Skeletal muscle tissue (tissue), 4 donors: ENCODE results near the gene PSMD1. TPM values are rescaled to one million over a fixed set of nuclear protein-coding genes. Genes with fewer than 3 reads are reported as not detected.
"Not testable (repeated sequence)": the region's sequence is repeated elsewhere in the genome, so short reads cannot be mapped to it uniquely, and the experiment has no call there.

Source experiments
- H3K27ac ChIP-seq: one replicate; pipeline ENCODE4 v1.7.0; 2013; ENCODE audit warnings: mild to moderate bottlenecking, low read depth, low read length, inconsistent platforms
- H3K27me3 ChIP-seq, 3 donors: one replicate each; pipeline ENCODE4 v1.7.0; 2013; ENCODE audit warnings: low read length in 3 of 3; ENCODE audit not compliant: control insufficient read depth in 3 of 3, insufficient read depth in 3 of 3
- H3K36me3 ChIP-seq, 3 donors: one replicate each; pipeline ENCODE4 v1.7.0; 2013; ENCODE audit warnings: low read length in 3 of 3; ENCODE audit not compliant: control insufficient read depth in 3 of 3, insufficient read depth in 3 of 3
- H3K4me1 ChIP-seq, 3 donors: one replicate each; pipeline ENCODE4 v1.7.0; 2013; ENCODE audit warnings: low read length in 3 of 3, mild to moderate bottlenecking in 3 of 3; ENCODE audit not compliant: control insufficient read depth in 3 of 3, insufficient read depth in 3 of 3
- H3K4me3 ChIP-seq, 3 donors: one replicate each; pipeline ENCODE4 v1.7.0; 2013; ENCODE audit warnings: low read length in 3 of 3
- H3K9ac ChIP-seq, 3 donors: one replicate each; pipeline ENCODE4 v1.7.0; 2013; ENCODE audit warnings: low read length in 3 of 3, mild to moderate bottlenecking in 3 of 3, moderate library complexity in 2 of 3, low read depth in 1 of 3
- H3K9me3 ChIP-seq, 3 donors: one replicate each; pipeline ENCODE4 v1.7.0; 2013; ENCODE audit warnings: low read length in 3 of 3; ENCODE audit not compliant: control insufficient read depth in 3 of 3
- total RNA-seq: library from RNA; depleted of rRNA; stranded (reverse); fragments of >200 nt; gene quantifications from one replicate; pipeline ENCODE4 v1.2.3, GENCODE V29; 2014
- donor health status: Osteomylitis.

Gene PSMD1
- total RNA-seq, 1 donor from 2014 or later: 85.1 TPM

DNA sequence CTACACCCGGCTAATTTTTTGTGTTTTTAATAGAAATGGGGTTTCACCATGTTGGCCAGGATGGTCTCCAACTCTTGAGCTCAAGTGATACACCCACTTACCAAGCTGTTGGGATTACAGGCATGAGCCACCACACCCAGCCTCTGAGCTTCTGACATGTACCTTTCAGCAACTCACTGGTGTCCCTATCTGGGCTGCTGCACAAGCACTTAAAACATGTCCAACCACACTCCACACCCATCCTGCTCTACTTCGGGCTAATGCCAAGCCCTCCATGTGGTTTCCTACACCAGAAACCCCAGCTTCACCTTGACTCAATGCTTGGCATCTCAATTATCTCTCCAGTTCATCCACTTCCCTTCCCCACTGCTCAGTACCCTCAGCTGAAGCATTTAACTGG lies 119.4 kb downstream of the PSMD1 start:
- Histone ChIP-seq H3K4me3 (no peak overlapping the region), H3K9ac (no peak overlapping the region), H3K4me1 (peaks cover 0 to 11% (median 4%) of the 10 kb centered on the region in 3 donors), H3K9me3 (no peaks in the 10 kb centered on the region), H3K27ac (no peak overlapping the region), H3K27me3 (no peaks in the 10 kb centered on the region), H3K36me3 (peaks cover 5 to 12% (median 7%) of the 10 kb centered on the region in 3 donors)

DNA sequence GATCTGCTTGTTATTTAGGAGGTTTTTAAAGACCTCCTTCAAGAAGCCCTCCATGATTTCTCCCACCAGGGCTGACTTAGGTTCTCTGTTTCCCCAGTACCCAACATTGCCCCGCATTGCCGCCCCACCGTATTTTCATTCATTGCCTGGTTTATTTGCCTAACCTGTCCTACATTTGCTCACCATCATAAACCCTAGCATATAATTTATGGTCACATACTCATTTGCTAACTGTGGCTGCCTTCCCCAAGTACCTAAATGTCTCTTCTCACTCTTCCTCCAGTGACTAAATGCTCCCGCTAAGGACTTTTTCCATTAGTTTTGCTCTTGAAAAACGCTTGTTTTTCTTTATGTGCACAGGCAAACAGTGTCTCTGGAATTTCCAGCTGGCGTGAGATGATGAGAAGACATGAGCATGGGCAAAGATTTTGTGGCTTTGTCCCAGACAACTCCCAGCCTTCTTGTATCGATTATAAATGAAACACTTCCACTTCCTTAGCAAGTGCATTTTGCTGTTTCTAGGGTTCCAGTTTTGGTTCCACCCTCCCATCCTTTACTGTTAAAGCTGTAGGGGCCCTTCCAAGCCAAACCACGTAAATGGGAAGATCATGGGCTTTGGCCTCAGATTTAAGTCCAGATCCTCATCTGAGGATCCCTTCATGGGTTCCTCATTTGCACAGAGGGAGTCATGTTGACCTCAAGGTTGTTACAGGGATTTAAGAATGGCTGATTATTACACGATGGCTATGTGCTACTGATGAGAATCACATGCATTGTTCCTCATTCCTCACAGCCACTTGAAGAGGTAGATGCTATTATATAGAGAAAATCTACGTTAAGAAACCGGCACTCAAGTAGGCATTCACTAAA lies 120.7 kb downstream of the PSMD1 start:
- Histone ChIP-seq H3K27me3 (no peaks in the 10 kb centered on the region), H3K9ac (no peak overlapping the region), H3K36me3 (peaks cover 4 to 7% (median 4%) of the 10 kb centered on the region in 3 donors), H3K4me3 (no peak overlapping the region), H3K27ac (no peak overlapping the region), H3K4me1 (peaks cover 8 to 19% (median 14%) of the 10 kb centered on the region in 3 donors), H3K9me3 (no peaks in the 10 kb centered on the region)

- not testable (repeated sequence) for H3K27me3 ChIP-seq, H3K36me3 ChIP-seq, H3K27ac ChIP-seq, H3K9ac ChIP-seq, H3K9me3 ChIP-seq, H3K4me3 ChIP-seq
- H3K4me1 ChIP-seq: peaks cover 10 to 22% (median 17%) of the 10 kb centered on the region in 3 donors
These were observed 122.1 kb downstream of the PSMD1 start for GRCh38 chr2:231178805-231179204.

GRCh38 chr2:231181860-231182512 lies 125.3 kb downstream of the PSMD1 start:
- Histone ChIP-seq H3K27ac (peak overlapping the region; percentile 79), H3K27me3 (no peaks in the 10 kb centered on the region), H3K9ac (peak overlapping the region in 2 of 3 donors; percentile 17 to 60), H3K9me3 (no peaks in the 10 kb centered on the region), H3K36me3 (no peaks in the 10 kb centered on the region), H3K4me3 (peak overlapping the region in 2 of 3 donors; percentile 45 to 56), H3K4me1 (peaks cover 21 to 35% (median 30%) of the 10 kb centered on the region in 3 donors)

GRCh38 chr2:231182513-231182899 lies 125.8 kb downstream of the PSMD1 start:
- Histone ChIP-seq H3K9me3 (no peaks in the 10 kb centered on the region), H3K27ac (peak overlapping the region; percentile 79), H3K4me1 (peaks cover 21 to 36% (median 34%) of the 10 kb centered on the region in 3 donors), H3K9ac (peak overlapping the region in 2 of 3 donors; percentile 17 to 60), H3K27me3 (no peaks in the 10 kb centered on the region), H3K4me3 (peak overlapping the region in 2 of 3 donors; percentile 45 to 56), H3K36me3 (no peaks in the 10 kb centered on the region)

DNA sequence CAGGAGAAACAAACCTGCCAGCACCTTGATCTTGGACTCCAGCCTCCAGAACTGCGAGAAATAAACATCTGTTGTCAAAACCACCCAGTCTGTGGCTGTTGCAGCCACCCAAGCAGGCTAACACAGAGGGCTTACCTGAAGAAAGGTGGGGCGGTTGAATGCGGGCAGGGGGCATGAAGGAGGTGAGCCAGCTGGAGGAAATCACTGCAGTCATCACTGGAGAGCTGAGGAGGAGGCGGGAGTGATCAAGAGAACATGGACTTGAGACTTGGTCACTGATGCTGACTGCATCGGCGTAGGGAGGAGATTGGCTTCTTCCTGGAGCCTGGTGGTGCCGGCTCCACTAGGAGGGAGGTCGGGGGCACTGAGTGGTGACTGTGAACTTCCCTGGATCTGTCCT lies 127.2 kb downstream of the PSMD1 start:
- Histone ChIP-seq H3K4me1 (peaks cover 29 to 41% (median 41%) of the 10 kb centered on the region in 3 donors), H3K27me3 (no peaks in the 10 kb centered on the region), H3K9me3 (no peaks in the 10 kb centered on the region), H3K27ac (no peak overlapping the region), H3K36me3 (no peaks in the 10 kb centered on the region), H3K9ac (no peak overlapping the region), H3K4me3 (no peak overlapping the region)

- Histone ChIP-seq H3K9ac (no peak overlapping the region), H3K36me3 (no peaks in the 10 kb centered on the region), H3K4me3 (no peak overlapping the region), H3K9me3 (no peaks in the 10 kb centered on the region), H3K27me3 (no peaks in the 10 kb centered on the region), H3K27ac (no peak overlapping the region), H3K4me1 (peaks cover 33 to 44% (median 44%) of the 10 kb centered on the region in 3 donors)
These were observed 127.7 kb downstream of the PSMD1 start for GRCh38 chr2:231184319-231184718.

GRCh38 chr2:231185050-231185725 lies 128.5 kb downstream of the PSMD1 start:
- peaks cover 40 to 47% (median 46%) of the 10 kb centered on the region in 3 donors for H3K4me1 ChIP-seq
- no peak overlapping the region for H3K9ac ChIP-seq
- H3K27ac ChIP-seq: no peak overlapping the region
- no peaks in the 10 kb centered on the region for H3K36me3 ChIP-seq
- no peaks in the 10 kb centered on the region for H3K9me3 ChIP-seq
- no peaks in the 10 kb centered on the region for H3K27me3 ChIP-seq
- no peak overlapping the region for H3K4me3 ChIP-seq

DNA sequence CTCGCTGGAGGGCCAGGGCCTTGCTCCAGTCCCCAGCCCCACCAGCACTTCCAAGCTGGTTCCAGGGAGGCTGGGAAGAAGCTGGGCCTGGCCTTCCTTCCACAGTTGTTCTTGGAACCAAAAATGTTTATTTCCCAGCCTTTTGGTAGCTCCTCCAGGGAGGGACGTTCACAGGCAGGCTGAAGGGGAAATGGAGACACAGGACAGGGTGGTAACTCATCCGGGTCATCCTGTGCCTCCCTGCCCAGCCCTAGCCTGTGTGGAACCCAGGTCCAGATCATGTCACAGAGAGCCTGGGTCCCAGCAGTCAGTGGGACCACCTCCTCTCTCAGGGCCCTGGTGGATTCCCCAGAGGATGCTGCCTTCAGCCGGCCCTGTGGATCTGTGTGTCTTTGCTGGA lies 129.2 kb downstream of the PSMD1 start:
- Histone ChIP-seq H3K27me3 (no peaks in the 10 kb centered on the region), H3K36me3 (no peaks in the 10 kb centered on the region), H3K4me3 (no peak overlapping the region), H3K9ac (peak overlapping the region in 2 of 3 donors; percentile 6 to 33), H3K9me3 (no peaks in the 10 kb centered on the region), H3K4me1 (peaks cover 40 to 47% (median 42%) of the 10 kb centered on the region in 3 donors), H3K27ac (no peak overlapping the region)
